Endothelial cell of umbilical vein (primary cell): Measurements from ENCODE around the gene NPPC.

Source experiments
- CTCF ChIP-seq, 2 donors: IDR thresholded peaks; 1 replicate in 1 of 2; 2 replicates in 1 of 2; pipeline ENCODE4 v1.5.1; 2011; ENCODE audit warnings: low read length in 2 of 2, mild to moderate bottlenecking in 2 of 2, moderate library complexity in 2 of 2, control low read depth in 1 of 2, inconsistent platforms in 1 of 2, low read depth in 1 of 2; ENCODE audit not compliant: insufficient read depth in 1 of 2; ENCODE audit errors: extremely low read depth in 1 of 2
- POLR2A ChIP-seq: IDR thresholded peaks from 2 replicates; pipeline ENCODE4 v1.6.1; 2012; ENCODE audit warnings: low read depth, mild to moderate bottlenecking, control low read depth, low read length

- TF ChIP-seq CTCF (IDR thresholded peaks at IDR 0.05; ENCODE audit: extremely low read depth in 1 of 2, insufficient read depth in 1 of 2, low read depth in 1 of 2, low read length in 2 of 2) (no peak), POLR2A (no peak)
Observed at GRCh38 chr2:231891514-231891905, 34.7 kb downstream of the NPPC start.
